COLO668 (cell line): ENCODE measurements around the gene SLC25A25.
A peak's percentile ranks its signal among the peaks of the same experiment; 100 is the strongest.
"Not testable (repeated sequence)": the region's sequence is repeated elsewhere in the genome, so short reads cannot be mapped to it uniquely, and the experiment has no call there.

Experiments used
- DNase-seq: peaks from one replicate; lab custom pipeline; 2025; ENCODE audit not compliant: unreplicated experiment; lab: John Stamatoyannopoulos, UW

The SLC25A25 gene

GRCh38 chr9:128108269-128109049, 40.4 kb downstream of the SLC25A25 start:
- DNase-seq: no peak

GRCh38 chr9:128109050-128109709, 41.1 kb downstream of the SLC25A25 start:
- no peak for DNase-seq

GRCh38 chr9:128111726-128112125, 43.7 kb downstream of the SLC25A25 start:
- not testable (repeated sequence) for DNase-seq

- no peak for DNase-seq
These were observed 45.7 kb downstream of the SLC25A25 start for GRCh38 chr9:128113526-128114325.

GRCh38 chr9:128114326-128115186, 46.5 kb downstream of the SLC25A25 start:
- DNase-seq: peak; percentile 51

GRCh38 chr9:128115187-128116103, 47.4 kb downstream of the SLC25A25 start:
- DNase-seq: peak; percentile 95

- no peak for DNase-seq
These were observed 48.4 kb downstream of the SLC25A25 start for GRCh38 chr9:128116104-128117083.

- DNase-seq: peak; percentile 92
These were observed 49.8 kb downstream of the SLC25A25 start for GRCh38 chr9:128117613-128118471.

- DNase-seq: no peak
These were observed 50.4 kb downstream of the SLC25A25 start for GRCh38 chr9:128118472-128118857.

GRCh38 chr9:128118971-128119665, 51.1 kb downstream of the SLC25A25 start:
- DNase-seq: no peak

GRCh38 chr9:128120061-128120740, 52.2 kb downstream of the SLC25A25 start:
- DNase-seq: no peak

- no peak for DNase-seq
These were observed 52.9 kb downstream of the SLC25A25 start for GRCh38 chr9:128120741-128121465.

- DNase-seq: no peak
These were observed 53.4 kb downstream of the SLC25A25 start for GRCh38 chr9:128121466-128121810.

GRCh38 chr9:128121924-128122808, 54.1 kb downstream of the SLC25A25 start:
- no peak for DNase-seq

GRCh38 chr9:128122809-128123175, 54.8 kb downstream of the SLC25A25 start:
- no peak for DNase-seq
